ENCODE results near the gene NACC1. TPM values are rescaled to one million over a fixed set of nuclear protein-coding genes. Genes with fewer than 3 reads are reported as not detected.

NACC1 gene
- total RNA-seq, 2 experiments from 2014 or later: 116 to 119 TPM

DNA sequence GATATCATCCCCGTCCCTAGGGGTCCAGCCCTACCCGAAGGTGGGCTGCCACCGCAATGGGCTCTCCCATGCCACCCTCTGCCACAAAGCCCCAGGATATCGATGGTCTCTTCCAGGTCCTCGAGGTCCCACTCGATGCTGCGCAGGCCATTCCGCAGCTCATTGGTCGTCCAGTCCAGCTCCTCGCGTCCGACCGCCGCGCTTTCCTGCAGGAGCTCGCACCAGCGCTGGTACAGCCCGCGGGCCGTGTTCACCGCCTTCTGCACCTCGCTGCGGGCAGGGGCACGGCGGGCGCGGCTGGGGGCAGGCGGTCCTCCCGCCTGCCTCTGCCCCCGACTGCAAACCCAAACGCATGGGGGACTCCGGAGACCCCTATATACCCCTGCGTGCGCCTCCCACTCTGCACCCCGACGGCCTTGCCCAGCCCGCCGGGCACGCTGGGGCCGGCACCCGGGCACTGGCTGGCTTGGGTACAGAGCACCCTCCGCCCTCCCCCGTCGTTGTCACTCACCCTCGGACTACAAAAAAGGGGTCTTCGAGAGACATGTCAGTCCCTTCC, 31.6 kb downstream of the NACC1 start:
- CTCF ChIA-PET: interaction anchor here (0.9 to 1.9 kb wide), 8 partner anchors 11 to 39 kb away, joined by 3 to 11 read pairs (median 3); partner anchors contain the start of gene NACC1

DNA sequence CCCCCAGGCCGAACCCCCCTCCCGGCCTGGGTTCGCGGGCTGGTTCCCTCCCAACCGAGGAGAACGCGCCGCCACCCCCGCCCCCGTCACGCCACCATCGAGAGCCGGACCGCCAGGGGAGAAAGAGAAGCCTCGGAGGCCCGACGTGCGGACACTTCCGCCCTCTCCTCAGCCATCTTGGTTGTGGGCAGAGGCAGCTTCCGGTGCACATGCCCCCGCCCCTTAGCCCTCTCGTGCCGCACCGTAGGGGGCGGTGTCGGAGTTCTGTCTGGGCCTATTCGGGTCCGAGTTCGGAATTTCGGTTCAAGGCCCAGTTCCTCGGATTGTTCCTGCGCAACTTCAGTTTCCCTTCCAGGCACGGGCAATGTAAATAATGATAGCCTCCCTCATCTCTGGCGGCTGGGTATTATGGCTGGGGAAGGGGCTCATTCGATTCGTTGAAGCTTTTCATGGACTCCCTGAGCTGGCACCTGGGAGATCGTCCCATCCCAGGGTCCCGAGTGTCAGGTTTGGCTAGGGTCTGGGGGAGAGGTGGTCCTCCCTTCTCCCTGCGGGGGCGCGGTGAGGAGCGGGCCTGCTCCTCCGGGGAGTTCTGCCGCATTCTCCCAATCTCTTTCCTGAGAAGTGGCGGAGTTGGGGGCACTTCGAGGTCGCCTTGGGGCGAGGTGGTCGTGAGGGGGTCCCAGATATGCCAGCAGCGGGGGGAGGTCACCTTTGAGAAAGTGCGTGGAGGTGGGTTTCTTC, 32.3 kb downstream of the NACC1 start, which contains the start of the genes IER2 and STX10:
TSS of gene IER2 (plus strand) at position 225 of the 744 bp plus-strand sequence. CDS start 2,776 bp downstream, outside the sequence.
TSS of gene STX10 (minus strand) at position 189 of the 744 bp plus-strand sequence. CDS start 202 bp downstream, outside the sequence.
- CTCF ChIA-PET: interaction anchor here (0.9 to 1.9 kb wide), 9 partner anchors 12 to 40 kb away, joined by 3 to 11 read pairs (median 3); partner anchors contain the start of gene NACC1

More for the DNA sequence above, 31.6 kb downstream of the NACC1 start:
- POLR2A ChIA-PET: interaction anchor here (0.5 to 1.4 kb wide), 6 partner anchors 9 to 32 kb away, joined by 3 to 7 read pairs (median 4); partner anchors contain the start of gene NACC1

DNA sequence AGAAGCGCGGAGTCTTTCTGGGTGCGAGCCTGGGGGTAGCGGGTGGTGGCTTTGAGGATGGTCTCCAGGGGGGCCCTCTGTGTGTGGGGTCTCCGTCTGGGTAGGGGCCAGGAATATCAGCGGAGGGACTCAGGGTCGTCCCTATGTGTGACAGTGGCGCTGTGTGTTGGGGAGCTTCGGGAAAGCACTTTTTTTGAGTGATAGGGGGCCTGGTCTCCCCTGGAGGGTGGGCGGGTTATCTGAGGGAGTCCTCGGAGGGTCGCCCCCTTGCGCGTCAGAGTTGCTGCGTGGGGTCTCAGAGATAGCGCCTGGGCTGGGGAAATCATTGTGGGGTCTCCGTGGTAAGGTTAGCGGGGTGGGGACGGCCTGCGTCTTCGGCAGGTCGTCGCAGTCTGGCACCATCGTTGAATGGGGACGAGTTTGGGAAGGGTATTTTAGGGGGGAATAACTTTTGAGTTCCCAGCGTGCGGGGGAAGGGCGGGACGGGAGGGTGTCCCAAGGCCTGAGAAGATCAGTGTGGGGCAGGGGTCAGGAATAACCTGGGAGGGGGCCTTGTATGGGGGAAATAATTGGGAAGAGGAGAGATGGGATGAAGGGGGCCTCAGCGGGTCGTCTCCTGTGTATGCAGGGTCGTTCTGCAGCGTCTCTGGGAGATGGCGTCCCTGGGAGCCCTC, 33.0 kb downstream of the NACC1 start:
- POLR2A ChIA-PET: no interaction called here
- CTCF ChIA-PET: interaction anchor here (0.9 to 1.9 kb wide), 7 partner anchors 12 to 33 kb away, joined by 3 to 11 read pairs (median 3); partner anchors contain the start of gene NACC1

More for the DNA sequence above, 32.3 kb downstream of the NACC1 start, which contains the start of the genes IER2 and STX10:
- POLR2A ChIA-PET: interaction anchor here (0.5 to 1.4 kb wide), 4 partner anchors 9 to 19 kb away, joined by 3 to 7 read pairs (median 4); no protein-coding TSS in a partner anchor

DNA sequence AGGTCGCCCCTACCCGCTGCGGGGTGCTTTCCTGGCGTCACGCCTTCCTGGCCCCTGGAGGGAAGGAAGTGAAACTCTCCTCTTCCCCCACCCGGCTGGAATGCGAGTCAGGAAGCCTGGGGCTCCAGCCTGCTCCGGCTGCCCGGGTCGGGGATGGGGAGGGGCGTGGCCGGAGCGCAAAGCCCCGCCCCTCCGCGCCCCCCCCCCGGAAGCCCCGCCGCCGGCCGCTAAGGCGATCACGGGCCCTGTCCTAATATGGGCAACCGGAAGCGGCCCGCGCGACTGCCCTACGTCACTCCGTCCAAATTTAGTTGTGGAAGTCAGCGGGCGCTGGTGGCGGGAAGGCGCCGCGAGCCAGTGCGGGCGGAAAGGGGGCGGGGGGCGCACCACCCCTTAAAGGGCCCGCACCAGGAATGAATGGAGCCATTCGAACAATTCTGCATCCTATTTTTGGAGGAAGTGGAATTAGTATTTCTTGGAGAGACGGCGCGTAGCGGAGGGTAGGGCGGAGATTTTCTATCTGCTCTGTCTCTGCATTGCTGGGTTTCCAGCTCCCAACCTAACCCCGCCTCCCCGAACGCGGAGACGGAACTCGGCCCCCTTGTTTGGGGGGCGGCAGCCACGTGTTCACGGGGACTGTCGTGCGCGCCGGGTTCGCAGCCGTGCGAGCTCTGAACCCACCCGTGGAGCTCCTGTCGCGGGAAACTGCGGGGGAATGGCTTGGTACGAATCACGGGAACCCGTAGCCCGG, 33.7 kb downstream of the NACC1 start:
- ChIA-PET POLR2A (interaction anchor here (0.5 to 2.2 kb wide), 12 partner anchors 11 to 685 kb away, joined by 3 to 35 read pairs (median 7); partner anchors contain the start of genes CALR, JUNB and NACC1), CTCF (interaction anchor here (1.3 to 2.2 kb wide), 8 partner anchors 12 to 186 kb away, joined by 3 to 15 read pairs (median 9); partner anchors contain the start of gene NACC1)

DNA sequence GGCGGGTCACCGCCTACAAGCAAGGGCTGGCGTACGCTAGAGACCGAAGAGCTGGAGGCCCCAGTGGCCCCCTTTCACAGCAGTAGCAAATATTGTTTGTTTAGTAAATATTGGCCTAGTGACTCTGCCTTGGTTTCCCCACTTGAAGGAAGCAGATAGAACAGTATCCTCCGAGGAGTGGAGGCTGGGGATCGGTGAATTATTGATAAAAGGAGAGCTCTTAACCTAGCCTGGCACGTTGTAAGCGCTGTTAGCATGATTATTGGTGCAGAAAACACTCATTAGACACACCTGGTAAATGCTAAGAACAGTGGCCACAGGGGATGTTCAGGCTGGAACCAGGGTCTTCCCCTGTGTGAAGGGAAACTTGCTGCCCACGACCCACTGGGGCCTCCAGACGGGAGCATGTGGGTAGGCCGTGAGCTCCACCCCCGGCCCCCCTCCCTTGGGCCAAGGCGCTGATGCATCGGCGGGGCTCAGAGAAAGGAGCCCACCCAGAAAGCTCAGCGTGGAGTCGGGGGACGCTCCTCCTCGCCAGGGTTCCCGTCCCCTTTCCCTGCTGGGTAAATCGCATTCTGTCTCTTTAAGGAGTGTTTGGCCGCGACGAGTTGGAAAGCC, 34.4 kb downstream of the NACC1 start:
- CTCF ChIA-PET: interaction anchor here (0.6 to 2.2 kb wide), 10 partner anchors 9 to 187 kb away, joined by 3 to 15 read pairs (median 7); partner anchors contain the start of gene NACC1
- POLR2A ChIA-PET: interaction anchor here (0.5 to 2.2 kb wide), 16 partner anchors 10 to 685 kb away, joined by 3 to 35 read pairs (median 4); partner anchors contain the start of genes CALR, JUNB and NACC1

DNA sequence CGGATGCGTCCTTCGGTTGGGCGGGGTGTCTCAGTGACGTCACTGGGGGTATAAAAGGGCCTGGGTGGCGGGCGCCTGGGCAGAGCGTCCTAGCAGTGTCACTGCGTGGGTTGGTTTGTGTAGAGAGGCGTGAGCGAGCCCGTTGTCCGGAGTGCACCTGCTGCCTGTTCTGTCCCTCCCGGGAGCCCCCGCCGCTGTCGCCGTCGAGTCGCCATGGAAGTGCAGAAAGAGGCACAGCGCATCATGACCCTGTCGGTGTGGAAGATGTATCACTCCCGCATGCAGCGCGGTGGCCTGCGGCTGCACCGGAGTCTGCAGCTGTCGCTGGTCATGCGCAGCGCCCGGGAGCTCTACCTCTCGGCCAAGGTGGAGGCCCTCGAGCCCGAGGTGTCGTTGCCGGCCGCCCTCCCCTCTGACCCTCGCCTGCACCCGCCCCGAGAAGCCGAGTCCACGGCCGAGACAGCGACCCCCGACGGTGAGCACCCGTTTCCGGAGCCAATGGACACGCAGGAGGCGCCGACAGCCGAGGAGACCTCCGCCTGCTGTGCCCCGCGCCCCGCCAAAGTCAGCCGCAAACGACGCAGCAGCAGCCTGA, 35.0 kb downstream of the NACC1 start:
- CTCF ChIA-PET: interaction anchor here (0.7 to 2.2 kb wide), 9 partner anchors 11 to 188 kb away, joined by 3 to 15 read pairs (median 8); partner anchors contain the start of gene NACC1
- POLR2A ChIA-PET: interaction anchor here (0.5 to 2.2 kb wide), 14 partner anchors 10 to 364 kb away, joined by 3 to 35 read pairs (median 4); partner anchors contain the start of genes CALR, JUNB and NACC1

DNA sequence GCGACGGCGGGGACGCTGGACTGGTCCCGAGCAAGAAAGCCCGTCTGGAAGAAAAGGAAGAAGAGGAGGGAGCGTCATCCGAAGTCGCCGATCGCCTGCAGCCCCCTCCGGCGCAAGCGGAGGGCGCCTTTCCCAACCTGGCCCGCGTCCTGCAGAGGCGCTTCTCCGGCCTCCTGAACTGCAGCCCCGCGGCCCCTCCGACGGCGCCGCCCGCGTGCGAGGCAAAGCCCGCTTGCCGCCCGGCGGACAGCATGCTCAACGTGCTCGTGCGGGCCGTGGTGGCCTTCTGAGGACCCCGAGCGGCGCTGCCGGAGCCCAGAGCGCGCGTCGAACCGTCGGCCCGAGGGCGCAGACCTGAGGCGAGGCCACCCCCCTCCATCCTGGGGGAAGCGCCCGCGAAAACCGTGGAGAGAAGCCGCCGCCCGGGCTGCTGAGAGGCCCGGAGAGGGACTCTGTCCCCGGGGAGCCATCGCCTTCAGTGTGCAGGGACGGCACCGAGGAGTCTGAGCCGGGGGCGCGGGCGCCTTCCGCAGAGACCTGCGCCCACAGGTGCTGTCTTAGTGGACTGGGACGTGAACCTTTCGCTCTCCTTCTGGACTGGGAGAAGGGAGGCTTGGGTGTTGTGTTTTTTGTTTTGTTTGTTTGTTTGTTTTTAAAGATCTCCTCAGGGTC, 35.6 kb downstream of the NACC1 start:
- ChIA-PET CTCF (interaction anchor here (1.7 to 2.8 kb wide), 5 partner anchors 10 to 35 kb away, joined by 8 to 25 read pairs (median 15); partner anchors contain the start of gene NACC1), POLR2A (interaction anchor here (0.5 to 2.5 kb wide), 12 partner anchors 9 to 362 kb away, joined by 3 to 35 read pairs (median 12); partner anchors contain the start of genes JUNB and NACC1)

DNA sequence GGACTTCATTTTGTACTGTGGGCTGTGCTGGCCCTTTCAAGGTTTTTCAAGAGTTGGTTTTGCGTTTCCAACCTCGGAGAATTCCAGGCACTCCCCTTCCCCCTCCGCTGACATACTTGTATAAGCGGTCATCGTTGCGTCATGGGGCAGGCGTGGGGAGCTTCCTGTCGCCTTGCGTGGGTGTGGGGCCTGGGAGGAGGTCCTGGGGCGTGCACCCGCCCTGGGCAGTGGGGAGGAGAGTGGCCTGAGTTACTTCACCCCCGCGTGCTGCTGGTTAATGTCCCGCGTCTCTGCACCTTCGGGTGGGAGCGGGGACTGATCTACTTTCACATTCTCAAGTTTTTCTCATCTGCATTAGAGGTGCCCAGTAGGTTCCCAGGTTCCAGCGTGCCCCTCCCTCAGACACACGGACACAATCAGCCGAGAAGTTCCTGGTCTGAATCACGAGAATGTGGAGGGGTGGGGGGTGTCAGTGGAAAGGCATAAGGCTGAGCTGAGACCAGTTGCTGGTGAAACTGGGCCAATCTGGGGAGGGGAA, 36.2 kb downstream of the NACC1 start:
- CTCF ChIA-PET: interaction anchor here (1.4 to 3.3 kb wide), 5 partner anchors 10 to 54 kb away, joined by 4 to 25 read pairs (median 6); no protein-coding TSS in a partner anchor

DNA sequence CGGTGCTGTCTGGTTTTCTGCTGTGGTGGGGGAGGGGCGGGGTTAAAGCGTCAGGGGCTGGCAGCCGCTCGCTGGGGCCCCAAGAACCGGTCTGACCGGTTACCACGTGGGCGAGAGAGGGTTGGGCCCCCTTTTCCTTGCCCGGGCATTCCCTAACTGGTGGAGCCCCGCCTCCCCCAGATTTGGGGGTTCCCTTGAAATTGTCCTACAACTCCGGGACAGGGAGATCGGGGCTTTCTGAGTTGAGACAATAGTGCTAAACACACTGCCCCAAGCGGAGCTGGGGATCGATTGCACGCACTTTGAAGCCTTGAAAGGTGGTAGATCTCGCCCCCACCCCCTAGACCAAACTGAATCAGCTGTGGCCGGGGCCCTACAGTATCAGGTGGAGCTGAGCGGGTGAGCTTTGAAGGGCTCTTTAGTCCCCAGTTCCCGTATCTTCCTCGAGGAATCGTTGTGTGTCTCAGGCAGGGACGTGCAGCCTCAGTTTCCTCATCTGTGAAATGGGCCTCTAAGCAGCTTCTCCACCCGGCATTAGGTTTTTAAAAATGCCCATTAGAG, 36.9 kb downstream of the NACC1 start:
- ChIA-PET POLR2A (interaction anchor here (0.7 to 2.5 kb wide), 10 partner anchors 9 to 190 kb away, joined by 3 to 23 read pairs (median 6); no protein-coding TSS in a partner anchor), CTCF (interaction anchor here (0.9 to 3.3 kb wide), 8 partner anchors 9 to 55 kb away, joined by 3 to 25 read pairs (median 4); partner anchors contain the start of gene NACC1)

More for the DNA sequence above, 36.2 kb downstream of the NACC1 start:
- POLR2A ChIA-PET: interaction anchor here (0.5 to 2.5 kb wide), 5 partner anchors 10 to 25 kb away, joined by 4 to 16 read pairs (median 11); no protein-coding TSS in a partner anchor

DNA sequence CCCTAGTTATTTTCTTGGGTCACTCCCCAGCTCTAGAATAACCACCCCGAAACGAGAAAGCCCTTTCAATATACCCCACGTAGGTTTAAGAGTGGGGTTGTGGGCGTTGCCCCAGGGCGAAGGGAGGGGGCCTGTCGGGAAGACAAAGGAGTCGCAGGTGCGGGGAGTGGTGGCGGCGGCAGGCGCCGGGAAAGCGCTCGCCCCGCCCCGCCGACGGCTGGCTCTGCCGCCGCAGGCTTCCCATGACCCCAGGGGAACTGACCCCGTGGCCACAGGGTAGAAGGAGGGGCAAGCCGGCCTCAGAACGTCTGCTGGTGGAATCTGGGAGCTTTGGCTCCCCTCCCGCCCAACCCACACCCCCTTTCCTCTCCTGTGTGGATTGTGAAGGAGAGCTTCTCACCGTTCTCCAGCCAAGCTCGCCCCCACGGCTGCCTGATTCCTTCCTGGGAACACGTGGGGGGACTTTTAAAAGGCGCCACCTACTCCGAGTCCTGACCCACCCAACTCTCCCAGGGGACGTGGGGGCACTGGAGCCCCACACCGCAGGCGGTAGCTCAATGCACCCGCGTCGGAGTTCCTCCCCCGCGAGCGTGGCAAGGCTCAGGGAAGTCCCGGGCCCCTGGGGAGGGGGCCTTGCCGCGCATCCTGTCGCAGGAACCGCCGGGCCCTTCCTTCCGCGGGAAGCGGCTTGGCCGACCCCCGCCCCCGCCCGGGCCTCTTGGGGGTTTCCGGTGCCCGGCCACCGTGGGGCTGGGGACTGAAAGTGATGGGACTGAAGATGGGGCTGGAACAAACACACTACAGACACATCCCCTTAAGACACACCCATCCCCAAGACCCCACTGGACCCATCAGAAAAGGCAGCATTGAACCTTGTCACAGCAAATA, 37.7 kb downstream of the NACC1 start:
- ChIA-PET CTCF (interaction anchor here (0.9 to 3.3 kb wide), 9 partner anchors 8 to 56 kb away, joined by 3 to 25 read pairs (median 4); partner anchors contain the start of gene NACC1), POLR2A (interaction anchor here (0.6 to 2.5 kb wide), 11 partner anchors 8 to 191 kb away, joined by 3 to 23 read pairs (median 6); no protein-coding TSS in a partner anchor)

DNA sequence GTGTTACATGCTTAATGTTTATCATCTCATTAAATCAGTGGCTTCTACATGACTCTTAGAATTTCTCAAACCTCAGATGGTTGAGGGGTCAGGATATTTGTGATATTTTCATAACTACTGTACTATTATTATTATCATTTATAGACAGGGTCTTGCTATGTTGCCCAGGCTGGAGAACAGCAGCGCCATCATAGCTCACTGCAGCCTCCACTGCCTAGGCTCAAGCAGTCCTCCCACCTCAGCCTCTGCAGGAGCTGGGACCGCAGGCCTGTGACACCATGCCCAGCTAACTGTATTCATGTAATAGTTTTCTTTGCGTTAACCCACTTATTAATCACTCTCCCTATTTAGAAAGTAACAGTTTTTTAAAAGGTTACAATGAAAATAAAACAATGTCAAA, 41.6 kb downstream of the NACC1 start:
- ChIA-PET POLR2A (no interaction called here), CTCF (no interaction called here)

DNA sequence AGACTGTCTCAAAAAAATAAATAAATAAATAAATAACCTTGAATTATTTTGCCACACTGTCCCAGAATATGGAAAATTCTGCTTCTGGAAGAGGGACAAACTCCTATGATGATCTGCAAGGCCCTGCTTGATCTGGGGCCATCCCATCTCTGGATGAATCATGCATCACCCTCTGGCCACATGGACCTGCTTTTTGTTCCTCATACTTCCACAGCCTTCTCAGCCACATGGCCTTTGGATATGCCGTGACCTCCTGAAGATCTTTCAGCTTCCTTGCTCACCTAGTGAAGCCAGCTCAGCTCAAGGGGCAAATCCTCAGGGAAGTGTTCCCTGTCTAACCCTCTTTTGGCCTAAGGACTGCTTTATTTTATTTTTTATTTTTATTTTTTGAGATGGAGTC, 42.5 kb downstream of the NACC1 start:
- POLR2A ChIA-PET: interaction anchor here (0.5 to 4.9 kb wide), 2 partner anchors 8 to 53 kb away, joined by 4 to 26 read pairs; no protein-coding TSS in a partner anchor
- CTCF ChIA-PET: no interaction called here

DNA sequence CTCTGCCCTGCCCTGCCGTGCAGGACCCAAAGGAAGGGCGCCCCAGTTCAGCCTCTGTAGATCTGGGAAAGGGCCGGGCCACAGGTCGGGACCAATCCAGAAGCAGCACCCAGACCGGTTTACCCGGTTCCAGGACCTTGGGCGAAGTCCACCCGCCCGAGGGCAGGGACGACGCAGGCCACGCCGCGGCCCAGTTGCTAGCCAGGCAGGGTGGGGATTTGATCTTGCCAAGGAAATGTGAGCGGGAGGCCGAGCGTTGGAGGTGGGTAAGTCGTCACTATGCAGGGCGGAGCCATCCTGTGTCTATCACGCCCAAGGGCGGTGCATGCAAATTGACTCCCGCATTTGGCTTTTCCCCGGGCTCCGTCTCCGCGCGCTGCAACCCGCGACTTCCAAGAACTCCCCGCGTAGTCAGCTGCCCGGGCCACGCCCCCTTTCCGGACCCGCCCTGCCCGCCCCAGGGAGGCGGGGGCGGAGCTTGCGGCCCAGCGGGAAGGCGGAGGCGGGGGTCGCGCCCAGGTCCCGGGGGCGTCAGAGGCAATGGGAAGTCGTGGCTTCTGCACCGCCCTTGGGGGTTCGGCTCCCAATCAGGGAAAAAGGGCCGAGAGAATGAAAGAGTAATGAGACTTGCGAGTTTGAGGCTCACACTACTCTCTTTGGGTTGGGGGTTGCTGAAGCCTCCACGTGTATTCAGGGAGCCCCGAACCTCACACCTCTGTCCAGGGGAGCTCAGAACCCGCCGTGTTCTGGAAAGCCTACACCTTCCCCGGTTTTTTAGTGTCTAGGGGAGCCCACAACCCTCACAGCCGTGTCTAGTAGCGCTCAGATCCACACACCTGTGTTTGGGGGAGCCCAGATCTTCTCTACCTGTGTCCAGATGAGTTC, 44.9 kb downstream of the NACC1 start:
- ChIA-PET POLR2A (interaction anchor here (0.9 to 4.9 kb wide), 3 partner anchors 8 to 43 kb away, joined by 9 to 26 read pairs (median 16); no protein-coding TSS in a partner anchor), CTCF (interaction anchor here (0.5 to 2.8 kb wide), 6 partner anchors 8 to 49 kb away, joined by 3 to 25 read pairs (median 4); partner anchors contain the start of genes IER2 and STX10)

All from activated CD8-positive, alpha-beta memory T cell treated with anti-CD3 and anti-CD28 coated beads for 36 hours (primary cell).